HG03025 (cell line): Measurements from ENCODE around the gene CLPTM1L.

ENCODE experiments used
- ATAC-seq: cut with Tn5 transposase; IDR thresholded peaks from one replicate; pipeline ENCODE4 v1.9.1; 2021; ENCODE audit warnings: mild to moderate bottlenecking, moderate library complexity; ENCODE audit not compliant: unreplicated experiment, low FRiP score

CLPTM1L gene

DNA sequence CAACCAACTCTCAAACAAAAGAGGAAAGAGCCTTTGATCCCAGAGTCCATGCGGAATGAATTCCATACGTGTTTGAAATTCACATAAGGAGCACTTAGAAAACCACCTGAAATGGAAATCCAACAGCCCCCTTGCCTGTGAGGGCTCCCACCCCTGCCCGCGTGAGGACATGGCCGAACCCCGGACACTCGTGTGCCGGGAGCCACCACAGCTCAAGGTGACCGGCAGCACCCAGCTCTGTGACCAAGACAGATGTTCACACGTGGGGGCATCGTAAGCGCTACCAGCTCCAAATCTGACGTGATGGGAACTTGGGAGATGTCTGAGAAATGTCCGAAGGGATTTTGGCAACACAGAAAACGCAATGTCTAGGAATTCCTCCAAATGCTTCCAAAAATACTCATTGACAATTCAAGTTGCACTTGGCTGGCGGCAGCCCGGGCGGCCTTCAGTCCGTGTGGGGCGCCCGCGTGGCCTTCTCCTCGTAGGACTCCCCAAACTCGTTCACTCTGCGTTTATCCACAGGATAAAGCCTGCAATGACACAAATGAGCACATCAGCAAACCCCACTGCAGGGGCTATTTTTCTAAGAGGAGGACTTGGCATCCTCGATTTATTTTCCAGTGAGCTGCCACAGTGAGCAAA lies 26.9 kb downstream of the CLPTM1L start:
- ATAC-seq, result no peak

DNA sequence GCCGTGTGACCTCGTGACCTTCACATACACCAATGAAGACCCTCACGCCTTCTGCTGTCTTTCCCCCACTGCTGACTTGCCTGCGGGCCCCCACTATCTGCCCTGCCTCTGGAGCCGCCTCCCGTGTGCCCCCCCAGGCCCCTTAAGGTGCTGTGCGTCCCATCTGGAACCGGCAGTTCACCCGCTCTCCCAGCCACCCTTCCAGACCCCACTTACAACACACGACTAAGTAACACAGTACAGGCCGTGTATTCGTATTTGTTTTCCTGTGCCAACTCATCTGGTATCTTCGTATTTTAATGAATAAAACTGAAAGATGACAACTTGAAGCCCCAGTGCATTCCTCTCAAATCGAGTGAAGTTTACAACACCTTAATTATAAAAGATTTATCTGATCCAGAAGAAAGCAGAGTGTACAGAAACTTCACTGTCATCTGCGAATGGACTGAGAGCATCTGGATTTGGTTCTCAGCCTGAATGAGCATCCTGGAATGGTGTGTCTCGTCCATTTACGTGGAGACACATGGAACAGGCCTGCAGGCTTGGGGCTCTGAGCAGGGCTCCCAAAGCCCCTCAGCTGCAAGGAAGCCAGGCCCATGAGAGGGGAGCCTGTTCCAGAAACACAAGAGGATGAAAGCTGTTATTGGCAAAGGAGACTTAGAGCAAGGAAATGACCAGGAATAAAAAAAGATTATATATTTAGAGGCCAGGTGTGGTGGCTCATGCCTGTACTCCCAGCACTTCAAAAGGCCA lies 28.1 kb downstream of the CLPTM1L start:
- ATAC-seq, result no peak

DNA sequence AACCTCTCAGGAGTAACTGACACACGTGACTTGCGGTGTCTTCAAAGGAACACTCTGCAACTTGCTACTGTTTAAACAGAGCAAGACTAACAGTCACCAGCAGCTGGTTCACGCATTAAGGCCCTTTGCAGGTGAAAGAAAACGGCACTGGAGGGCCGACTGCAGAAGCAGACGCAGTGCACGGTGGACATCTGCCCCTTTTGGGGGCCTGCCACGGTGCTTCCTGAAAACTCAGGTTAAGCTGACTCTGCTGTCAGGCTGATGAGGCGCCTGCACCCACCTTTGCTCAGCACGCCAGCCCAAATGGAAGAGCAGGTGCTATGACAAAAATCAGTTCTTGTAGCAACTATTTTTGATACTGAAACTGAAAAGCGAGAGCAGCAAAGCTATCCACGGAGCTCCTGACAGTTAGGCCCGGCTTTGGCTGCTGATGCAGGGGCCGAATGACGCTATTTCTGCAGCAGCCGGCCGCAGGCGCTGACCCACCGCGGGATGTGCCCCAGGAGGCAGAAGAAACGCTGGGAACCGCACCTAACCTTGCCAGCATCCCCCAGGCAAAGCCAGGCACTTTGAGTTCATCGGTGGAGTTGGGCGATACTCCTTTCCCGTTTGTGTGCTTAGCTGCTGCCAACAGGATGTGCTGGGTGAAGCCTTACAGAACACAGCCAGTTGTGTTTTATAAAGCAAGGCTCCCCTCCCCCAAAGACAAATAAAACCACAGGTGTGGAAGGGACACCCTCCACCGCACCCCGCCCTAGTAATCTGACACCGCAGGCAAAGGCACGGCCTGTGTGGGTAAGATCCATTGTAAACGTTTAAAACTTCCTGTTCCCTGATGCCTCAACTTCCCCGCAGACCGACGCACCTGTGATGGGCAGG lies 29.0 kb downstream of the CLPTM1L start:
- ATAC-seq, result peak; percentile 48

DNA sequence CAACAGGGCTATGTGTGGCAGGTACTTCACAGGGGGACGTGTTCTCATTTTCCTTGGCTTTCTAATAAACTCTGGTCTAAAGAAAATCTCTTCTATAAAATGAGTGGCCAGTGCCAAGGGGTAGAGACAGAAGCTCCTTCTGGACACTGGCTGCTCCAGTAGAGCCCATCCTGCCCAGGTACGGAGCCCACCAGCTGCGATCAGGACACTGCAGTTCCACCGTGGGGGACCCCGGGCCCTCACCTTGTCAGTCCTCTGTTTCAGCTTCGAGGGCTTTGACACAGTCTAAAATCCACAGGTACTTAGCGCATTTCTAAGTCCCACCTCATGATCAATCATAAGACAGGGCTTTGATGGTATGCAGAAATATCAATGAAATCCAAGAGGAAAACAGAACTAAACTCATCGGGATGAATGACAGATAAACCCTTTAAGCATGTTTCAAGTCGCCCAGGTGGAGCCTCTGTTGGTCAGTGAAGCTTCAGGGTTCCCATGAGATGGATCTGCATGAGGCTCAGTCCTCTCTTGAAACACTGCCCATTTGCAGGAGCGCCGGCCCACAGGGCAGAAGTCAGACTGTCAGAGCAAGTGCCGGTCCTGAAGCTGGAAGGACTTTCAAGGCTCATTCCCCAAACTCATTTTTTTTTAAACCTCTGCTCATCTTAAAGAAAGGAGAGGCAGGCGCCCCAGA lies 29.7 kb downstream of the CLPTM1L start:
- no peak for ATAC-seq

DNA sequence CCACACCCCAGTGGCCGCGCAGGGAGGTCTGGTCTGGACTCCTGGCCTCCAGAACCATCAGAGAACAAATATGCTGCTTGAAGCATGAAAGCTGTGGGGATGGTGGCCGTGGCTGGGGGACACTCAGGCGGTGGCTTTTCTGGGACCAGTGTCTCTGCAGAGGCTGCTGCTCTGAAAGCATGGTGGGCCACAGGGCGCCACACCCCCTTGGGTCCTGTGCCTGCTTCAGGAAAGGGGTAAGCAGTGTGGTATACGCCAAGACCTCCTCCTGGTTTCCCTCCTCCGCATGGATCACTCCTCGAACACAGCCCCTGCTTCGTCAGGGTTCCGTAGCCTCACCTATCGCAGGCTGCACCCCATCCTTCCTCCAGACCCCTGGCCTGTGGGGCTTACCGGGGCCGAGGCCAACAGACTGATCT lies 30.3 kb downstream of the CLPTM1L start:
- no peak for ATAC-seq

DNA sequence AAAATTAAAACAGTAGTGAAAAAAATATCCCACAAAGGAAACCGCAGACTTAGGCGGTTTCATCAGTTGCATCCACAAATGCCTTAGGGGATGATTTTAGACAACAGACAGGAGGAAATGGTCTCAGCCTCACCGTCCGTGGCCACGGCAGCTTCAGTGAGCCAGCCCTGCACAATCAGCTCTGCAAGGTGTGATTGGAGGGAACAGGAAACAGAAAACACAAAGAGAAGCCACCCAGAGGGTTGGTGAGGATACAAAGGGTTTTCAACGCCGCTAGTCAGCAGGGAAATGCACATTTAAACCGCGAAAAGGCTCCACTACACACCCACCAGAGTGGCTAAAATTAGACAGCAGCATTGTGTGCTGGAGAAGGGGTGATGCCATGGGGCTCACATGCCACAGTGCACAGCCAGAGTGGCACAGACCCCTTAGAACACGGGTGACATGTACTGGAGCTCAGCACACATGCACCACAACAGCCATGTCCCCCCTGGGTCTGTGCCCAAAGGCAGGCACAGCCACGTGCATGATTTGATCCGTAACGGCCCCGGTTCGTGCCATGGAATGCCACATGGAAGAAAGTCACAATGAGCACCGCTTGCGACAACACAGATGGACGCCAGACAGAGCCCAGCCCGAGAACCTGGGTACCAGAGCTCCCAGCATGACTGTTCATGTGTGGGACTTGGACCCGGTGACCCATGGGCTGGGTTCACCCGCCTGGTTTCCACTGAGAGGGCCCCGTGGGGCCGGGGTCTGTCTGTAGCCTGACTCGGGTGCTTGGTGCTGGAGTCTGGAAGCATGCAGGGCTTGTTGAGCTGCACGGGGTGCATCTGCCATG lies 31.7 kb downstream of the CLPTM1L start:
- ATAC-seq, result peak; percentile 50

DNA sequence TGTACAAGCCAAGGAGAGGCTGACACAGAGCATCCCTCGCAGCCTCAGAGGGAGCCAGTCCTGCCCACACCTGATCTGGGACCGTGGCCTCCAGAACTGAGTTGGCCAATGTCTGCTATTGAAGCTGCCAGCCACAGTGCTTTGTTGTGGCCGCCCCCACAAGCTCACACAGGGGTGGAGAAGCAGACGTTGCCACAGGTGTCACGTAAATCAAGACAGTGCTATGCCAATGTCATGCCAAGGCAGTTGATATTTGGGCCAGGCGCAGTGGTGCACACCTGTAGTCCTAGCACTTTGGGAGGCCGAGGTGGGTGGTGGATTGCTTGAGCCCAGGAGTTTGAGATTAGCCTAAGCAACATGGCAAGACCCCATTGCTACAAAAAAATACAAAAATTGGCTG lies 32.7 kb downstream of the CLPTM1L start:
- ATAC-seq, result no peak

DNA sequence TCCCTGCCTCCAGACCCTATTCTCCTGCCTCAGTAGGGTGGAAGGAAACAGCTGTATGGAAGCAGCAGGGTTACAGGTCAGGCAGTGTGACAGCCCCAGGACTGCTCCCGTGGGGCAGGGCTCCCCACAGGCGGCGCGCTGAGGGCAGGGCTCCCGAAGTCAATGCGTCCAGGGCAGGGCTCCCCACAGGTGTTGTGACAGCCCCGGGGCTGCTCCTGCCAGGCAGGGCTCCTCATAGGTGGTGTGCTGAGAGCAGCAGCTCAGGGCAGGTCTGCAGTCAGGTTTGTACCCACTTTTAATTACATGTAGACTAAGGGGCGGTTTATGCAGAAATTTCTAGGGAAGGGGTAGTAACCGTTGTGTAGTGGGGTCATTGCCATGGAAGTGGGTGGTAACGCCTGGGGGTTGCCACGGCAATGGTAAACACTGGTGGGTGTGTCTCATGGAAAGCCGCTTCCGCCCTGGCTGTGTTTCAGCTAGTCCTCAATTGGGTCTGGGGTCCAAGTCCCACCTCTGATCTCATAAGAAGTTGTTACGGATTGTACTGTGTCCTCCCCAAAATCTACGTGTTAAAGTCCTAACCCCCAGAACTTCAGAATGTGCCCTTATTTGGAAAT lies 33.4 kb downstream of the CLPTM1L start:
- ATAC-seq, result no peak

DNA sequence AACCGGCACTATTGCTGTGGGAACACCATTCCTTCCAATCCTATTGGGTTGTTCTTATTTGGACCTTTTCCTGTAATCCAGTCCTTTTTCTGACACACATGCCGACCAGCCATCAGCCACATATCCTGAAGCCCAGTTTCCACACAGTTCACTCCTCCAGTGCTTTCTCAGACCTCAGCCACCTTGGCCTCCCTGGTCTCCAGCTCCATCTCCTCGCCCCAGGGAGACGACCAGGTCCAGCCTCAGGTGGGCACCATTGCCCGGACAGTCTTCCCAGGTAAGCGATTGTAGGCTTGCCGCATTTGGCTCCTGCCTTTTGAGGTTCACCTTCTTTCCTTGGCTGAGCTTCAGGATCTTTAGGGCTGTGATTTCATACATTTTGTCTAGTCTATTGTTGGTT lies 34.8 kb downstream of the CLPTM1L start:
- ATAC-seq, result no peak

DNA sequence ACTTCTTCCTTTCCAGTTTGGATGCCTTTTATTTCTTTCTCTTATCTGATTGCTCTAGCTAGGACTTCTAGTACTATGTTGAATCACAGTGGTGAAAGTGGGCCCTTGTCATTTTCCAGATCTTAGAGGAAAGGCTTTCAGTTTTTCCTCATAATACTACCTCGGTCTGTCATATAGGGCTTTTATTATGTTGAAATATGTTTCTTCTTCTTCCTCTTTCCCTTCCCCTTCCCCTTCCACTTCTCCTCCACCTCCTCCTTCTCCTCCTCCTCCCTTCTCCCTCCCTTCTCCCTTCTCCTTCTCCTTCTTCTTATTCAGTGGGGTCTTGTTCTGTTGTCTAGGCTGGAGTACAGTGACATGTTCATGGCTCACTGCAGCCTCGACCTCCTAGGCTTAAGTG lies 40.9 kb downstream of the CLPTM1L start:
- ATAC-seq, result no peak

DNA sequence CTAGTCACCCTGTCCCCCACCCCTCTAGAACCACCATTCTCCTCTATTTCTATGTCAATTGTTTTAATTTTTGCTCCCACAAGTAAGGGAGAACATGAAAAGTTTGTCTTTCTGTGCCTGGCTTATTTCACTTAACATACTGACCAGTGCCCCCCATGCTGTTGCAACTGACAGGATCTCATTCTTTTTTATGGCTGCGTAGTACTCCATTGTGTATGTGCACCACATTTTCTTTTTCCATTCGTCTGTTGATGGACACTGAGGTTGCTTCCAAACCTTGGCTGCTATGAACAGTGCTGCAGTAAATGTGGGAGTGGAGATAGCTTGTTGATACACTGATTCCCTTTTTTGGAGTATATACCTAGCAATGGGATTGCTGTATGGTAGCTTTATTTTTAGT lies 42.6 kb downstream of the CLPTM1L start:
- ATAC-seq, result no peak

DNA sequence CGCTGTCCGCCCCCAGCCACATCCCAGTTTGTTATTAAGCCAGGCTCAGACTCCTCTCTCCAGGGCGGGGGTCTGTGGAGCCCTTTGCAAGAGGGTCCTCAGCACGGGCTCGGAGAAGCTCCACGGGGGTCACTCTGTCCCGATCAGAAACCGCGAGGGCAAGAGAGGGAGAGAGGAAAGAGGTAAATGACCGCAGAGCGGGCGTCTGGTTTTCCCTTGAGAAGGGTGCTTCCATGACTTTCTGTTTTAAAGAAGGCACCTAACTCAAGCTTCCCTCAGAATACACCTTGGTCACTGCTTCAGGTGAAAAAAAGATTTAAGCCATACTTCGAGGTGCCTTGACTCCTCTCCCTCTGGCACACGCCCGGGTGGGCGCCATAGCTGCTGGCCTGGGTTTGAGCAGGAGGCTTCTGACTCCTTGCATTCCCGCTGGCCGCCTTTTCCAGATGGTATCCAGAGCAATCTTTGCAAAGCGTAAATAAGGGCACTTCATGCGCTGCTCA lies 44.3 kb downstream of the CLPTM1L start:
- ATAC-seq, result no peak

DNA sequence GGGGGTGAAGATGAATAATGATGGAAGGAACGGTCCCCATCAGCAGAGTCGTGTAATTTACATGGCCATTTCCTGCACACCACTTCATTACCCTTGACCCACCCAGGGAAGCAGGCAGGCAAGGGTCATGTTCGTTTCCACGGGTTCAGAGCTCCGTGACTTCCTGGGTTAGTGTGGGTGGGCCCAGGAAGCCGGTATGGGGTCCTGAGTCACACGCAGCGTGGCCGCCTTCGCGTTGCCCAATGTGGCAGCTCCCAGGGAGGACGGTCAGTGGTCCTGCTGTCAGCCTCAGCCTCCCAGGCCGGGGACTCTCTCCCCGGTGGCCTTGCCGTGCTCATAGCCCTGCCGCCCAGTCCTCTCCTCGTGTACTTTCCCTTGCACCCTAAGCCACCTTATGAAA lies 44.9 kb downstream of the CLPTM1L start:
- ATAC-seq, result no peak

DNA sequence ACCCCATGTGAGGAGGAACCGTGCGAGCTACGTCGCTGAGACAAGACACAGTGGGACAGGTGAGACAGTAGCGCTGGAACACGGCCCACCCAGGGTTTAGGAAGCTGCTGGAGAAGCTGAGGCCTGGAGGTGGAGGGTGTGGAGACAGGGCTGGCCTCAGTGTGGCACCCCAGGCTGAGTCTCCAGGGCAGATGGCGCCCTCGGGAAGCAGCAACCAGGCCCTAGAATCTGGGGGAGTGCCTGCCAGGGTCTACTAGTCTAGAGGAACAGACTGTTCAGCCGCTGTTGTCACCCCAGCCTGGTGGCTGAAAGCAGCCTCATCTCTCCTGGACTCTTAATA lies 45.4 kb downstream of the CLPTM1L start:
- ATAC-seq, result no peak

DNA sequence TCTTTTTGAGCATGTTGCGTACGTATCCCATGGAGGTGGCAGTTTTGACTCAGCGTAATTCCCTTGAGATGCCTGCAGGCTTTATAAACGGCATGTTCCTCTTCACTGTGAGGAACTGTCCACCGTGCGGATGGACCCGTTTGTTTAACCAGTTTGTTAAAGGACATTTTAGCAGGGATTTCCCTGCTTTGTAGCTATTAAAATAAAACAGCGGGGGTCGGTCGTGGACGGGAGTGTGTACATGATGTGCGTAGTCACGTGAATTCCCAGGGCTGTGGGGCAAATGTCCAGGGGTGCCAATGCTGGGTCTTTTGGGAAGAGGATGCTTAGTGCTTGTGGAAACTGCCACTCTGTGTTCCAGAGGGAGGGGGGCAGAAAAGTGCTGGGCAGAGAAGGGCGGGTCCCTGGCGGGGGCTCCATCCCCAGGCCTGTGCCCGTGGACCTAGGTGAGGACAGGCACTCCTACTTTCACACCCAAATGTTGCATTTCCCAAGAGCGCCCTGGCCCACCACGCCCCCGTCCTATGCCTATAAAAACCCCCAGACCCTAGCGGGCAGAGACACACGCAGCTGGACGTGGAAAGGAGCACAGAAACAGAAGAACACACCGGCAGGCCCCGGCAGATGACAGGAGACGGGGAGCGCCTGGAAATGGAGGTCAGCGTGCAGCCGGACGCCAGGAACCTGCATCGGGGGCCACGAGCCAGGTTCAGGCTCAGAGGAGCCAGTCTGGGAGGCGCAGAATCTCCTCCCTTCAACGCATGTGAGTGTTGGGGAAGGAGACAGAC lies 46.0 kb downstream of the CLPTM1L start:
- ATAC-seq, result no peak

DNA sequence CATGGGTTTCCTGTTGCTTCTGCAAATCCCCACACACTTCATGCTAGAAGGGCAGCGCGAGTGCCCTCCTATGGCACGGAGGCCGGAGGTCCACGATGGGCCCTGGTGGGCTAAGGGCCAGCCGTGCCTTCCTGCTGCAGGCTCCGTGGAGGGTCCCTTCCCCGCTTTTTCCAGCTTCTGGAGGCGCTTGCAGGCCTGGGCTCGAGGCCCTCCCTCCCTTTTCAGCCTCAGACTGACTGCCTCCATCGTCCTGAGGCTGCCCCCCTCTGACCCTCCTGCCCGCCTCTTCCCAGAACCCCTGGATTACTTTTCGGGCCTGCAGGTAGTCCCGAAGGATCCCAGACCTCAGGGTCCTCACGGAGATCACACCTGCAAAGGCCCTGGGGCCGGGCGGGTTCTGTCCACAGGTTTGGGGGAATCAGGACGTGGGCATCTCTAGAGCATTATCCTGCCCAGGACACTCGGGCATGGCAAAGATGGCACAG lies 46.8 kb downstream of the CLPTM1L start:
- ATAC-seq, result no peak

DNA sequence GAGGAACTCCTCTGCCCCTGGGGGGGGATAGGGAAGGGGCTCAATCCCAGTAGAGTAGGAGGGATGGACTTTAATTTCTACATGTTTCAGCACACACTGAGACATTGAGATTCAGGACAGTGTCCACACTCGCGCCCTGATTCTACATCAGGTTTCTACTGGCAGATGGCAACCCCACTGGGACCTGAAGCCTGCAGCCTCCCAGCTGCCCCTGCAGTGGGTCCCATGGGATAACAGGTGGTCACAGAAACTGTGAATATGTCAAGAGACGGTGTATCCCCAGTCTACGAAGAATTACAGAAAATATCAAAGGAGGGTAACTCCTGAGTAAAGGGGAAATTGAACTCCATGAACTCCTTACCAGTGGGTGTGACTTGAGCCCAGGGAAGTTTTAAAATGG lies 47.7 kb downstream of the CLPTM1L start:
- no peak for ATAC-seq

DNA sequence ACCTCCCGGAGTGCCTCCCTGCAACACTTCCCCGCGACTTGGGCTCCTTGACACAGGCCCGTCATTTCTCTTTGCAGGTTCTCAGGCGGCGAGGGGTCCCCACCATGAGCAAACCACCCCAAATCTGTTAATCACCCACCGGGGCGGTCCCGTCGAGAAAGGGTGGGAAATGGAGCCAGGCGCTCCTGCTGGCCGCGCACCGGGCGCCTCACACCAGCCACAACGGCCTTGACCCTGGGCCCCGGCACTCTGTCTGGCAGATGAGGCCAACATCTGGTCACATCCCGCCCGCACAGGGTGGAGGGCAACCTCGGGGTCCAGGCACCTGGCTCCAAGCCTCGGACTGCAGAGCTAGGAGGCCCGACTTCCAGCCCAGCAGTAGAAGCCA lies 49.3 kb downstream of the CLPTM1L start:
- no peak for ATAC-seq
